A549 (cell line): ENCODE data around the gene GBGT1. TPM values are rescaled to one million over a fixed set of nuclear protein-coding genes. Genes with fewer than 3 reads are reported as not detected.

Source experiments
- ATAC-seq, 2 experiments: fragments of 200-7000 bp in 1 of 2; fragments of >200 bp in 1 of 2; cut with Nextera tagmentation in 1 of 2; cut with Tn5 transposase in 1 of 2; 3 replicates each; pipeline versions ENCODE4 v1.8.0 to v1.9.1; 2018 to 2020; ENCODE audit warnings: mild to moderate bottlenecking in 1 of 2, moderate library complexity in 1 of 2
- CTCF ChIA-PET: fragments of 300-600 bp; sonication (Branson Sonifier 250); formaldehyde crosslinking; extraction: SDS; loops from one replicate; lab custom pipeline; 2021; ENCODE audit warnings: antibody characterized with exemption, inconsistent platforms; lab: Yijun Ruan, JAX
- POLR2A ChIA-PET: fragments of 350-600 bp; formaldehyde crosslinking; extraction: SDS; loops from one replicate; lab custom pipeline; 2021; ENCODE audit warnings: antibody characterized with exemption, inconsistent platforms; lab: Yijun Ruan, JAX
- DNase-seq, 2 experiments: peaks; one replicate each; pipeline versions ENCODE4 v3.0.0 to v3.0.0-alpha.2; 2011 to 2016; ENCODE audit warnings: low read depth in 1 of 2, low spot score in 1 of 2
- FAIRE-seq: peaks from 2 replicates; lab custom pipeline; 2011; peaks lifted over from hg19 to GRCh38; lab: Jason Lieb, UNC
- H3K27ac ChIP-seq, 2 experiments: fragments of >200 bp; sonication (Bioruptor Twin); formaldehyde crosslinking; 3 replicates each; pipeline ENCODE4 v1.5.1; 2016 to 2017
- H3K4me1 ChIP-seq: fragments of >200 bp; sonication (Bioruptor Twin); formaldehyde crosslinking; 3 replicates; pipeline ENCODE4 v1.6.1; 2016
- H3K4me2 ChIP-seq: fragments of >200 bp; sonication (Bioruptor Twin); formaldehyde crosslinking; 3 replicates; pipeline ENCODE4 v1.6.1; 2016
- H3K4me3 ChIP-seq: fragments of >200 bp; sonication (Bioruptor Twin); formaldehyde crosslinking; 3 replicates; pipeline ENCODE4 v1.5.1; 2016
- H3K9me3 ChIP-seq: fragments of >200 bp; sonication (Bioruptor Twin); formaldehyde crosslinking; 3 replicates; pipeline ENCODE4 v1.6.1; 2016
- CEBPB ChIP-seq, 2 experiments: fragments of >200 bp in 1 of 2; sonication (Bioruptor Twin) in 1 of 2; formaldehyde crosslinking in 1 of 2; IDR thresholded peaks; 2 replicates each; pipeline ENCODE4 v1.6.1; 2012 to 2016
- FOSL2 ChIP-seq, 2 experiments: fragments of 450-650 bp in 1 of 2; fragments of >200 bp in 1 of 2; sonication (Bioruptor Twin) in 1 of 2; formaldehyde crosslinking; IDR thresholded peaks; 2 replicates each; pipeline versions ENCODE4 v1.5.0 to v1.6.1; 2016 to 2020; ENCODE audit warnings: mild to moderate bottlenecking in 1 of 2, moderate library complexity in 1 of 2
- HEYL ChIP-seq: fragments of 250-450 bp; sonication (Bioruptor Pico); IDR thresholded peaks from 2 replicates; pipeline ENCODE4 v1.8.0; 2021; ENCODE audit warnings: mild to moderate bottlenecking, moderate library complexity
- JUNB ChIP-seq: fragments of >200 bp; sonication (Bioruptor Twin); formaldehyde crosslinking; IDR thresholded peaks from 2 replicates; pipeline ENCODE4 v1.6.1; 2016
- MAX ChIP-seq: IDR thresholded peaks from 2 replicates; pipeline ENCODE4 v1.6.1; 2012
- MYC ChIP-seq: IDR thresholded peaks from 2 replicates; pipeline ENCODE4 v1.6.1; 2012; ENCODE audit warnings: mild to moderate bottlenecking, inconsistent platforms, low read length, improper control_type of control experiment, borderline replicate concordance
- PHF8 ChIP-seq: fragments of 200-600 bp; sonication (generic); IDR thresholded peaks from 2 replicates; pipeline ENCODE4 v1.6.1; 2016; ENCODE audit warnings: low read depth, mild to moderate bottlenecking, antibody characterized with exemption, moderate library complexity, borderline replicate concordance
- RAD21 ChIP-seq, 2 experiments: fragments of >200 bp in 1 of 2; sonication (Bioruptor Twin) in 1 of 2; formaldehyde crosslinking in 1 of 2; IDR thresholded peaks in 1 of 2; conservative IDR thresholded peaks in 1 of 2; 2 replicates in 1 of 2; 3 replicates in 1 of 2; pipeline ENCODE4 v1.6.1; 2012 to 2018; ENCODE audit warnings: inconsistent platforms in 1 of 2
- REST ChIP-seq: fragments of 200-600 bp; sonication (generic); IDR thresholded peaks from 2 replicates; pipeline ENCODE4 v1.6.1; 2016; ENCODE audit warnings: antibody characterized with exemption, mild to moderate bottlenecking, moderate library complexity
- RNF2 ChIP-seq: fragments of 200-600 bp; sonication (generic); IDR thresholded peaks from 2 replicates; pipeline ENCODE4 v1.6.1; 2016; ENCODE audit warnings: low read depth, mild to moderate bottlenecking, antibody characterized with exemption, moderate library complexity, borderline replicate concordance
- TFCP2L1 ChIP-seq: fragments of 250-450 bp; sonication (Bioruptor Pico); IDR thresholded peaks from 2 replicates; pipeline ENCODE4 v1.5.0; 2021; ENCODE audit warnings: mild to moderate bottlenecking
- WGBS: methylation state at CpG from one replicate; pipeline ENCODE4 v1.1.6; 2017; ENCODE audit errors: missing lambda C conversion rate; 5-methylcytosine and 5-hydroxymethylcytosine counted together
- polyA plus RNA-seq, 4 experiments: library from polyadenylated mRNA; depleted of rRNA in 3 of 4; stranded (reverse); fragments of >200 nt; fragmentation: RNase III in 1 of 4; extraction: RNeasy Plus Mini Kit Qiagen cat#74134 plus additional on column Dnase treatment in 1 of 4; gene quantifications; 2 replicates in 3 of 4; 3 replicates in 1 of 4; pipeline ENCODE4 v1.2.3, GENCODE V29; 2011 to 2017
- TF ChIP-seq, protein P1 (sequence below): IDR thresholded peaks from 2 replicates; pipeline ENCODE4 v1.6.1; 2012; ENCODE audit warnings: low read depth, borderline replicate concordance
- TF ChIP-seq, protein P2 (sequence below): fragments of 250-450 bp; sonication (Bioruptor Pico); IDR thresholded peaks from 2 replicates; pipeline ENCODE4 v1.5.0; 2021; ENCODE audit warnings: mild to moderate bottlenecking, moderate library complexity, borderline replicate concordance

The GBGT1 gene
- polyA plus RNA-seq, 2 of the 4 experiments (the other 2 are of a cell fraction), result 1.7 to 2.4 TPM

DNA sequence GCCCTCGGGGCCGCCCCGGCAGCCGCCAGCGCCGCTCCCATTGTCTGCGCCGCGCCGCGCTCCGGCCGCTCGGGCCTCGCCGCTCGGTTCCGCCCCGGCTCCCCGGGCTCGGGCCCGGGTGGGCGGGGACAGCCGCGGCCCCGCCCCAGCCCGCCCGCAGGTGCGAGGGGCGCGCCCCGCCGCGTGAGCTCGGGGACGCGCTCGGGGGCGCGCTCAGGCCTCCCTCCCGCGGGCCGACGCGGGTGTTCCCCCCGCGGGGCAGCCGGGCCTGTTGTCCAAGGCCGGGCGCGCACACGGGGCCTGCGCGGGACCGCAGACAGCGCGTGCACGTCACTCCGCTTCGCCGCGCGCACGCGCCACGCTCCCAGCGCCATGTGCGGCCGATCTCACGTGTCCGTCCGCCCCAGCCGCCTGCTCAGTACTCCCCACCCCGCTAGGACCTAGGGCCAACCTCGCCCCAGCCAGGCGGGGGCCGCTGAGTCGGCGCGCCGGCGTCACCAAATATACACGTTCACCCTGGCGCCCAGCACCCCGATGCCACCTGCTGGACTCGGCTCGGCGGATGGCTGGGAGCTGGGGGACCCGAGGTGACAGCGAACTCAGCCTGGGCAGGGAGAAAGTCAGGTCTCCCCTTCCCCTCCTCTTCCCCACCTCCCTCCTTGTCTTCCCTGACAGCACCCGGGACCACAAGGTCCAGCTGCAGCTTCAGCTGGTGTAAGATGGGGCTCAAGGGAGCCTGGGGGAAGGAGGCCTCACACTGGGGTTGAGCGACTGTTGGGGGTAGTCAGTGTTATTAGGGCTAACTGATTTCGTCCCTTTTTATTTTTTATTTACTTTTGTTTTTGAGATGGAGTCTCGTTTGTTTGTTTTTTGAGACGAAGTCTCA, 14.3 kb downstream of the GBGT1 start (continued):
- TF ChIP-seq TFCP2L1 (CRISPR knock-in tag) (peak; percentile 59; the same call in 1 of the 2 replicates), HEYL (CRISPR knock-in tag) (0 out of 2 replicates have a peak, but pooled peaks have one; percentile 23), RAD21 (conservative IDR thresholded peaks at IDR 0.05 in 1 of 2, IDR thresholded peaks at IDR 0.05 in 1 of 2) (peak in 1 of 2 experiments; percentile 41; a peak in 3 of 5 replicates), FOSL2 (IDR thresholded peaks at IDR 0.05) (no peak), FOSL2 (CRISPR knock-in tag; IDR thresholded peaks at IDR 0.05) (0 out of 2 replicates have a peak, but pooled peaks have one; percentile 9), MAX (peak; percentile 96), JUNB (no peak), RNF2 (no peak), CEBPB (IDR thresholded peaks at IDR 0.05) (no peak), REST (no peak)
- TF ChIP-seq, protein P1, sequence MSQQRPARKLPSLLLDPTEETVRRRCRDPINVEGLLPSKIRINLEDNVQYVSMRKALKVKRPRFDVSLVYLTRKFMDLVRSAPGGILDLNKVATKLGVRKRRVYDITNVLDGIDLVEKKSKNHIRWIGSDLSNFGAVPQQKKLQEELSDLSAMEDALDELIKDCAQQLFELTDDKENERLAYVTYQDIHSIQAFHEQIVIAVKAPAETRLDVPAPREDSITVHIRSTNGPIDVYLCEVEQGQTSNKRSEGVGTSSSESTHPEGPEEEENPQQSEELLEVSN, result peak; percentile 71

- no peaks in the 10 kb centered on the region for H3K9me3 ChIP-seq
- H3K27ac ChIP-seq, result peak overlapping the region; percentile 88 to 96
- ATAC-seq (peak; percentile 5 to 13; a peak in 5 of 6 replicates), DNase-seq (peak in 1 of 2 experiments; percentile 40), FAIRE-seq (no peak)
- POLR2A ChIA-PET, result interaction anchor here (1.0 to 1.9 kb wide), 8 partner anchors 13 to 311 kb away, joined by 3 to 25 read pairs (median 6); partner anchors contain the start of genes CACFD1 and GTF3C5
- H3K4me3 ChIP-seq, result peak overlapping the region; percentile 77
- TF ChIP-seq MYC (no peak), TFCP2L1 (CRISPR knock-in tag) (no peak), PHF8 (0 out of 2 replicates have a peak, but pooled peaks have one; percentile 18)
- TF ChIP-seq, protein P2, sequence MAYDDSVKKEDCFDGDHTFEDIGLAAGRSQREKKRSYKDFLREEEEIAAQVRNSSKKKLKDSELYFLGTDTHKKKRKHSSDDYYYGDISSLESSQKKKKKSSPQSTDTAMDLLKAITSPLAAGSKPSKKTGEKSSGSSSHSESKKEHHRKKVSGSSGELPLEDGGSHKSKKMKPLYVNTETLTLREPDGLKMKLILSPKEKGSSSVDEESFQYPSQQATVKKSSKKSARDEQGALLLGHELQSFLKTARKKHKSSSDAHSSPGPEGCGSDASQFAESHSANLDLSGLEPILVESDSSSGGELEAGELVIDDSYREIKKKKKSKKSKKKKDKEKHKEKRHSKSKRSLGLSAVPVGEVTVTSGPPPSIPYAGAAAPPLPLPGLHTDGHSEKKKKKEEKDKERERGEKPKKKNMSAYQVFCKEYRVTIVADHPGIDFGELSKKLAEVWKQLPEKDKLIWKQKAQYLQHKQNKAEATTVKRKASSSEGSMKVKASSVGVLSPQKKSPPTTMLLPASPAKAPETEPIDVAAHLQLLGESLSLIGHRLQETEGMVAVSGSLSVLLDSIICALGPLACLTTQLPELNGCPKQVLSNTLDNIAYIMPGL, result no peak
- 9% methylated on average over 29 of the region's 65 CpGs for WGBS
- peaks cover 30% of the 10 kb centered on the region for H3K4me1 ChIP-seq
- H3K4me2 ChIP-seq, result peak overlapping the region; percentile 86
- CTCF ChIA-PET, result interaction anchor here (0.7 to 39.2 kb wide), 35 partner anchors 9 to 241 kb away, joined by 3 to 1284 read pairs (median 5); partner anchors contain the start of gene RALGDS
Measured at GRCh38 chr9:133148199-133149129, 15.2 kb downstream of the GBGT1 start.
